Cerebellar nuclear complex (tissue), 1 donor: ENCODE results near the gene ZNF814.
"Not testable (repeated sequence)": the region's sequence is repeated elsewhere in the genome, so short reads cannot be mapped to it uniquely, and the experiment has no call there.

ENCODE experiments used
- DNase-seq, 2 experiments: peaks; one replicate each; lab custom pipeline; 2025; lab: John Stamatoyannopoulos, UW

Gene ZNF814

GRCh38 chr19:57888560-57889231 lies at the start of gene ZNF814:
Gene ZNF814 (minus strand): TSS chr19:57889037. CDS start chr19:57888802, 235 bp downstream.
- peak; percentile 21 to 83 for DNase-seq

GRCh38 chr19:57935731-57936130 lies 46.9 kb upstream of the ZNF814 start:
- DNase-seq: no peak

DNA sequence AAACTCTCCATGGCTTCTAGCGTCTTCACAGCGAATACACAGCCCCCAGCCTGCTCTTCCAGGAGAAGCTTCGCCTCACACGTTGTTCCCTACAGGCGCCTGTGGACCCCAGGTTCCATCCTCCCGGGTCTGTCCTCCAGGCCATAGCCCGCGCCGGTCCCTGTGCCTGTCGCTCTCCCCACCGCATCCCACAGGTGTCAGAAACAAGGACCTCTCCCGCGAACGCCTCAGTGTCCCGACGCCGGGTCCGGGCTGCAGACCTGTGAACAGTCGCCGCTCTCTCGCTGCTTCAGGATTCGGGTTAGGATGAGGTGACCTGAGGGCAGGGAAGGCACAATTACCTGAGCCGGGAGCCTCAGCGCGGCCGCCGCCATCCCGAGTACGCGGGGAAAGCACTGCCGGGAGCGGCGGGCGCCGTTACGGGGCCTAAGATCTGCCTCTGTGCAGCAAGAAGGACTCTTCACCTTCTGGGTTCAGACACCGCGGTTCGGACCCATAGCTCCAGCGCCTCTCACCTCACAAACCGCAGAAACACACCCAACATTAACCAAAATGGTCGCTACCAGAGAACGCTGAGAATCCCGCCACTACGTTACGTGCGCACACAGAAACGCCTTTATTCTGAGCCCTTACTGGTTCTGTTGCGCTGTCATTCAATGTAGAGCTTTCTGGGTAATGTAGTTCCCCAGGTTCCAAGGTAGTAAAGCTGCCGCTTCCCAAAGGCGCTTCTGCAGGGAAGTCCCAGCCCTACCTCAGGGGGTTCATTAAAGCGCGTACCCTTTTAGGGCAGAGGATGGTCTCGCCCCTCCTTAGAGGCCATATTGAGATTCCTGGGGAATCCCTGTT lies 46.2 kb upstream of the ZNF814 start, which contains the start of gene ZNF418:
Gene ZNF418 (minus strand): TSS at position 583 of the 846 bp plus-strand sequence. CDS start 1,580 bp downstream, outside the sequence.
- peak; percentile 41 to 83 for DNase-seq

GRCh38 chr19:57927587-57927986 lies 38.8 kb upstream of the ZNF814 start:
- DNase-seq: no peak

- DNase-seq: peak; percentile 73 to 88
These were observed 27.5 kb upstream of the ZNF814 start, which contains the start of gene ZNF417 for GRCh38 chr19:57916168-57916995. Gene ZNF417 (minus strand): TSS chr19:57916592. CDS start chr19:57916411, 181 bp downstream.

DNA sequence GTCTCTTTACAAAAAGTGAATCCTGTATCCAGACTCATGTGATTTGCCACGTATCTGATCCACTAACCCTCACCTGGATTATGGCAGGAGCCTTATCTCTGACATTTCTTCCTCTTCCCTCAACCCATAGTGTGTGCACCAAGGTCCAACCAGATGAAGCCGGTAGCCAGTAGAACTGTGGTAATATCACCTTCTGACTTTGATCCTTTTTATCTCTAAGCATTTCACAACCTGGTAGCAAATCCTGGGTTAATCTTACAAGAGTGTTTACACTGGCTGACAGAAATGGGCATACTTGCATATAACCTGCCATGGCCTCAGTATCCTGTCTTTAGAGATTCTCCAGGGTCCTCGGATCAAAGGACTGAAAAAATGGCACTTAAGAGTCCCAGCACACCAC lies 25.7 kb upstream of the ZNF814 start:
- no peak for DNase-seq

- no peak for DNase-seq
These were observed 18.6 kb upstream of the ZNF814 start for GRCh38 chr19:57907394-57907793.

GRCh38 chr19:57905258-57905657 lies 16.4 kb upstream of the ZNF814 start:
- DNase-seq: no peak

DNA sequence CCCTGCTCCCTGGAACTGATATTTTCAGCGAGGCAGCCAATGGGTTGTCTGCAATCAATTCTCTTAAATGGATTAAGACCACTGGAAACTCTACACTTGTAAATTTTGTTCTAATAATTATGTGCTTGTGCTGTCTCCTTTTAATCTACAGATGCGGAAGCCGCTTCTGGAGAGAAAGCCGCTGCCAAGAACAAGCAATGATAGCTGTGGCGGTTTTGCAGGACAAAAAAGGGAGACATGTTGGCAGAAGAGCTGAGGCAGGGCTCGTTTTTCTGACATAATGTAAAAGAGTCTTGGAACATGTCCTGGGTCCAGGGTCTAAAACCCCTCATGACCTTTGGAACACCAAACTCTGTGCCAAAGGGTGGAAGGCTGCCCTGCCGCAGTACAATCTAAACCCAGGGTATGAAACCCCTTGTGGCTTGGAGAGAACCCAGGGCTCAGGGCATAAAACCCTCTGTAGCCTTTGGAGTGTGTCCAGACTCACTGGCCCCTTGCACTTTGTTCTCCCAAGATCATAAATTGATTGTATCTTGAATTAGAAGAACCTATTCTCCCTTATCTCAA lies 14.9 kb upstream of the ZNF814 start:
- no peak for DNase-seq

GRCh38 chr19:57900311-57900710 lies 11.5 kb upstream of the ZNF814 start:
- DNase-seq: no peak

- DNase-seq: not testable (repeated sequence)
These were observed 1.9 kb upstream of the ZNF814 start for GRCh38 chr19:57890706-57891105.

DNA sequence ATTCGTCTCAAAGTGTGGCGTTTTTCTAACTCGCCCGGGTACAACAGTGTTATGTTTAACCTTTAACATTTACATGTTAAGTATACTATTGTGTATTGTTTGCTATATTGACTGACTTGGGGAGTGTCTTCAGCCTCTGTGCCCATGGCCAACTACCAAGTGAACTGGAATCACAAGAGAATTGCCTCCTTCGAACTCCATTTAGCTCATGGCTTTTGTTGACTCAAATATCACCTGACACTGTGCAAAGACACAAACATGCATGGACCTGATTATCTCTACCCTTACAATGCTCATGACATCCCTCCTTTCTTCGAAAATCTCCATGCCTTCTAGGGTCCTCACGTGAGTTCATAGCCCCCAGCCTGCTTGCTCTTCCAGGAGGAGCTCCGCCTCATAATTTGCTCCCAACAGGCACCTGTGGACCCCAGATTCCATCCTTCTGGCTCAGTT lies 704 bp downstream of the ZNF814 start:
- DNase-seq: no peak

GRCh38 chr19:57887195-57887941 lies 1.5 kb downstream of the ZNF814 start:
- no peak for DNase-seq

- no peak for DNase-seq
These were observed 2.8 kb downstream of the ZNF814 start for GRCh38 chr19:57886046-57886445.

- not testable (repeated sequence) for DNase-seq
These were observed 14.7 kb downstream of the ZNF814 start for GRCh38 chr19:57873883-57874799.

- no peak for DNase-seq
These were observed 16.4 kb downstream of the ZNF814 start for GRCh38 chr19:57872450-57872849.

- no peak for DNase-seq
These were observed 18.6 kb downstream of the ZNF814 start for GRCh38 chr19:57870225-57870624.

GRCh38 chr19:57869655-57870054 lies 19.2 kb downstream of the ZNF814 start:
- DNase-seq: not testable (repeated sequence)

DNA sequence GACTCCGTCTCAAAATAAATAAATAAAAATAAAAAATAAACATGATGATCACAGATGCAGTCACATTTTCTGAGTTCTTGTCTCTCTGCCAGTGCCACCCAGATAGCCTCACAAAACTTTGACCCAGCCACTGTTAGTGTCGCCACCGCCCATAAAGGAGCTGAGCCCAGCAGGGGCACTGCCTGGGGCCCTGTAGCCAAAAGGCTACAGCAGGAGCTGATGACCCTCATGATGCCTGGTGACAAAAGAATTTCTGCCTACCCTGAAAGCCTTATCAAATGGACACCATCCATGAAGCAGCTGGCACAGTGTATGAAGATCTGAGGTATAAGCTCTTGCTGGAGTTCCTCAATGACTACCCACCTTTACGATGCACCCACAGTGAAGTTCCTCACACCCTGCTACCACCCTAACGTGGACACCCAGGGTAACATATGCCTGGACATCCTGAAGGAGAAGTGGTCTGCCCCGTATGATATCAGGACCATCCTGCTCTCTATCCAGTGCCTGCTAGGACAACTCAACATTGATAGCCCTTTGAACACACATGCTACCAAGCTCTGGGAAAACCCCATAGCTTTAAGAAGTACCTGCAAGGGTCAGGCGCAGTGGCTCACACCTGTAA lies 20.9 kb downstream of the ZNF814 start:
- DNase-seq: no peak
